GM12892 (cell line): Measurements from ENCODE around the gene EPB41L3.

Experiments
- POLR2A ChIP-seq: IDR thresholded peaks from 2 replicates; pipeline ENCODE4 v1.6.1; 2011; ENCODE audit warnings: low read depth, low read length, control low read depth
- POLR2AphosphoS5 ChIP-seq: IDR thresholded peaks from 2 replicates; pipeline ENCODE4 v1.6.1; 2011; ENCODE audit warnings: low read depth, low read length, control low read depth
- TAF1 ChIP-seq: IDR thresholded peaks from 2 replicates; pipeline ENCODE4 v1.6.1; 2011; ENCODE audit warnings: low read depth, mild to moderate bottlenecking, control low read depth, low read length, borderline replicate concordance

- TF ChIP-seq POLR2A (no peak), POLR2AphosphoS5 (no peak), TAF1 (no peak)
Observed at GRCh38 chr18:5350636-5351035, 193.2 kb downstream of the EPB41L3 start.
